ENCODE results near the gene SLMAP.

Gene SLMAP

GRCh38 chr3:57923752-57924151 is 167.6 kb downstream of the SLMAP start:
- Histone ChIP-seq H3K79me2 (ENCODE audit: low read length) (no peaks in the 10 kb centered on the region), H3K4me1 (ENCODE audit: low read length) (no peaks in the 10 kb centered on the region), H2AFZ (ENCODE audit: low read length) (no peak overlapping the region), H3K9me3 (replicated peaks; ENCODE audit: insufficient read depth, low read length) (no peaks in the 10 kb centered on the region), H4K20me1 (ENCODE audit: insufficient read depth, low read length) (no peaks in the 10 kb centered on the region), H3K4me2 (ENCODE audit: low read depth, low read length) (no peak overlapping the region), H3K27ac (ENCODE audit: low read length) (no peak overlapping the region), H3K36me3 (replicated peaks; ENCODE audit: insufficient read depth, low read length) (no peaks in the 10 kb centered on the region), H3F3A (ENCODE audit: insufficient read depth, low read length) (no peaks in the 10 kb centered on the region), H3K4me3 (ENCODE audit: low read length) (no peak overlapping the region), H3K9ac (ENCODE audit: low read length) (no peak overlapping the region), H3K27me3 (replicated peaks; ENCODE audit: insufficient read depth, low read length) (no peaks in the 10 kb centered on the region), H3K9me2 (replicated peaks; ENCODE audit: insufficient read depth, low read length) (no peaks in the 10 kb centered on the region)
- DNase-seq = no peak
- TF ChIP-seq CTCF (IDR thresholded peaks at IDR 0.05; ENCODE audit: low read length) (no peak), EZH2 (optimal IDR thresholded peaks at IDR 0.05; ENCODE audit: low read depth, low read length) (no peak), EZH2phosphoT487 (IDR thresholded peaks at IDR 0.05; ENCODE audit: low read length) (no peak)

- H3K9me3 ChIP-seq (replicated peaks; ENCODE audit: insufficient read depth, low read length) = no peaks in the 10 kb centered on the region
- no peak overlapping the region for H3K4me3 ChIP-seq (ENCODE audit: low read length)
- no peaks in the 10 kb centered on the region for H3K4me1 ChIP-seq (ENCODE audit: low read length)
- H4K20me1 ChIP-seq (ENCODE audit: insufficient read depth, low read length) = no peaks in the 10 kb centered on the region
- no peaks in the 10 kb centered on the region for H3K9me2 ChIP-seq (replicated peaks; ENCODE audit: insufficient read depth, low read length)
- H2AFZ ChIP-seq (ENCODE audit: low read length) = no peak overlapping the region
- H3K9ac ChIP-seq (ENCODE audit: low read length) = no peak overlapping the region
- H3K27me3 ChIP-seq (replicated peaks; ENCODE audit: insufficient read depth, low read length) = no peaks in the 10 kb centered on the region
- H3K27ac ChIP-seq (ENCODE audit: low read length) = no peak overlapping the region
- no peaks in the 10 kb centered on the region for H3K79me2 ChIP-seq (ENCODE audit: low read length)
- no peak overlapping the region for H3K4me2 ChIP-seq (ENCODE audit: low read depth, low read length)
- no peaks in the 10 kb centered on the region for H3K36me3 ChIP-seq (replicated peaks; ENCODE audit: insufficient read depth, low read length)
- H3F3A ChIP-seq (ENCODE audit: insufficient read depth, low read length) = no peaks in the 10 kb centered on the region
- DNase-seq = no peak
- TF ChIP-seq CTCF (IDR thresholded peaks at IDR 0.05; ENCODE audit: low read length) = no peak
- no peak for TF ChIP-seq EZH2phosphoT487 (IDR thresholded peaks at IDR 0.05; ENCODE audit: low read length)
Measured at GRCh38 chr3:57927166-57927565, 171.1 kb downstream of the SLMAP start.

GRCh38 chr3:57927916-57928315 is 171.8 kb downstream of the SLMAP start:
- TF ChIP-seq CTCF (IDR thresholded peaks at IDR 0.05; ENCODE audit: low read length) = no peak
- no peak for TF ChIP-seq EZH2 (optimal IDR thresholded peaks at IDR 0.05; ENCODE audit: low read depth, low read length)
- TF ChIP-seq EZH2phosphoT487 (IDR thresholded peaks at IDR 0.05; ENCODE audit: low read length) = no peak
- Histone ChIP-seq H3K27me3 (replicated peaks; ENCODE audit: insufficient read depth, low read length) (no peaks in the 10 kb centered on the region), H3K9me3 (replicated peaks; ENCODE audit: insufficient read depth, low read length) (no peaks in the 10 kb centered on the region), H2AFZ (ENCODE audit: low read length) (no peak overlapping the region), H3K4me1 (ENCODE audit: low read length) (no peaks in the 10 kb centered on the region), H3K79me2 (ENCODE audit: low read length) (no peaks in the 10 kb centered on the region), H3K9me2 (replicated peaks; ENCODE audit: insufficient read depth, low read length) (no peaks in the 10 kb centered on the region), H3K9ac (ENCODE audit: low read length) (no peak overlapping the region), H3K4me2 (ENCODE audit: low read depth, low read length) (no peak overlapping the region), H3K36me3 (replicated peaks; ENCODE audit: insufficient read depth, low read length) (no peaks in the 10 kb centered on the region), H3K4me3 (ENCODE audit: low read length) (no peak overlapping the region), H3K27ac (ENCODE audit: low read length) (no peak overlapping the region), H4K20me1 (ENCODE audit: insufficient read depth, low read length) (no peaks in the 10 kb centered on the region), H3F3A (ENCODE audit: insufficient read depth, low read length) (no peaks in the 10 kb centered on the region)
- DNase-seq = no peak

All from MM.1S (cell line).